Neural cell (in vitro differentiated cells): ENCODE results near the gene CYP1A1. TPM values are rescaled to one million over a fixed set of nuclear protein-coding genes. Genes with fewer than 3 reads are reported as not detected.

Experiments
- H2AFZ ChIP-seq: fragments of 200-600, 300-800 bp; sonication (generic), shearing (Covaris generic); 2 replicates; pipeline ENCODE4 v1.6.0; 2014; ENCODE audit warnings: low read depth, mild to moderate bottlenecking, antibody characterized with exemption, low read length, moderate library complexity
- H3F3A ChIP-seq: fragments of 200-600 bp; shearing (Covaris generic); 2 replicates; pipeline ENCODE4 v1.6.1; 2016; ENCODE audit warnings: mild to moderate bottlenecking, moderate library complexity, mixed read lengths, antibody characterized with exemption, low read length; ENCODE audit not compliant: insufficient read depth, poor library complexity, severe bottlenecking
- H3K27ac ChIP-seq: fragments of 200-600, 300-800 bp; sonication (generic), shearing (Covaris generic); 2 replicates; pipeline ENCODE4 v1.5.1; 2014; ENCODE audit warnings: mild to moderate bottlenecking, low read length, moderate library complexity
- H3K27me3 ChIP-seq: fragments of 300-800, 200-600 bp; sonication (generic), shearing (Covaris generic); 2 replicates; pipeline ENCODE4 v1.6.0; 2014; ENCODE audit warnings: mild to moderate bottlenecking, low read depth, low read length, moderate library complexity; ENCODE audit not compliant: insufficient read depth
- H3K36me3 ChIP-seq: fragments of 300-800, 200-600 bp; sonication (generic), shearing (Covaris generic); 2 replicates; pipeline ENCODE4 v1.5.1; 2014; ENCODE audit warnings: mild to moderate bottlenecking, antibody characterized with exemption, low read length, moderate library complexity; ENCODE audit not compliant: insufficient read depth
- H3K4me2 ChIP-seq: fragments of 300-800, 200-600 bp; sonication (generic), shearing (Covaris generic); 2 replicates; pipeline ENCODE4 v1.6.0; 2014; ENCODE audit warnings: mild to moderate bottlenecking, low read length
- H3K4me3 ChIP-seq: fragments of 300-800, 200-600 bp; sonication (generic), shearing (Covaris generic); 2 replicates; pipeline ENCODE4 v1.5.1; 2014; ENCODE audit warnings: mild to moderate bottlenecking, low read length, moderate library complexity
- H3K79me2 ChIP-seq: fragments of 200-600 bp; shearing (Covaris generic); replicated peaks from 2 replicates; pipeline ENCODE4 v1.6.0; 2014; ENCODE audit warnings: mild to moderate bottlenecking, low read length, moderate library complexity; ENCODE audit not compliant: insufficient read depth
- H3K9ac ChIP-seq: fragments of 300-800, 200-600 bp; sonication (generic), shearing (Covaris generic); 2 replicates; pipeline ENCODE4 v1.6.1; 2016; ENCODE audit warnings: mild to moderate bottlenecking, low read length, mixed read lengths
- H3K9me2 ChIP-seq: fragments of 200-600 bp; shearing (Covaris generic); 2 replicates; pipeline ENCODE4 v1.6.1; 2016; ENCODE audit warnings: mild to moderate bottlenecking, low read length, mixed read lengths; ENCODE audit not compliant: insufficient read depth
- H3K9me3 ChIP-seq: fragments of 200-600, 300-800 bp; sonication (generic), shearing (Covaris generic); 2 replicates; pipeline ENCODE4 v1.6.1; 2016; ENCODE audit warnings: mild to moderate bottlenecking, mixed run types, low read length, moderate library complexity, mixed read lengths
- H4K20me1 ChIP-seq: fragments of 200-600 bp; shearing (Covaris generic); 2 replicates; pipeline ENCODE4 v1.6.1; 2016; ENCODE audit warnings: mild to moderate bottlenecking, mixed run types; ENCODE audit not compliant: insufficient read depth
- CTCF ChIP-seq: fragments of 450-650 bp; IDR thresholded peaks from 2 replicates; pipeline ENCODE4 v1.5.1; 2014; ENCODE audit warnings: antibody characterized with exemption, mild to moderate bottlenecking, moderate library complexity; ENCODE audit not compliant: poor library complexity, severe bottlenecking
- EP300 ChIP-seq: fragments of 450-650 bp; conservative IDR thresholded peaks from 2 replicates; pipeline ENCODE4 v1.6.1; 2014; ENCODE audit warnings: antibody characterized with exemption, mild to moderate bottlenecking, moderate library complexity; ENCODE audit not compliant: poor library complexity, severe bottlenecking
- EZH2 ChIP-seq: fragments of 200-600, 300-800 bp; shearing (Covaris generic), sonication (generic); IDR thresholded peaks from 2 replicates; pipeline ENCODE4 v1.6.1; 2014; ENCODE audit warnings: antibody characterized with exemption, low read length, borderline replicate concordance, mild to moderate bottlenecking; ENCODE audit not compliant: insufficient read depth, poor library complexity, severe bottlenecking
- MXI1 ChIP-seq: fragments of 450-650 bp; conservative IDR thresholded peaks from 2 replicates; pipeline ENCODE4 v1.6.1; 2014; ENCODE audit warnings: antibody characterized with exemption, mild to moderate bottlenecking; ENCODE audit not compliant: poor library complexity, severe bottlenecking
- POLR2AphosphoS5 ChIP-seq: IDR thresholded peaks from 2 replicates; pipeline ENCODE4 v1.6.1; 2012
- RAD21 ChIP-seq: fragments of 450-650 bp; conservative IDR thresholded peaks from 2 replicates; pipeline ENCODE4 v1.6.1; 2014; ENCODE audit warnings: antibody characterized with exemption, mild to moderate bottlenecking, moderate library complexity
- REST ChIP-seq: IDR thresholded peaks from 2 replicates; pipeline ENCODE4 v1.6.1; 2012; ENCODE audit warnings: borderline replicate concordance
- SMC3 ChIP-seq: fragments of 450-650 bp; conservative IDR thresholded peaks from 2 replicates; pipeline ENCODE4 v1.6.1; 2014; ENCODE audit warnings: antibody characterized with exemption, mild to moderate bottlenecking, moderate library complexity; ENCODE audit not compliant: poor library complexity
- TAF1 ChIP-seq: IDR thresholded peaks from 2 replicates; pipeline ENCODE4 v1.6.1; 2012; ENCODE audit warnings: low read depth
- polyA plus RNA-seq: library from polyadenylated mRNA; depleted of rRNA; stranded (reverse); fragments of >200 nt; gene quantifications from 2 replicates; pipeline ENCODE4 v1.2.3, GENCODE V29; 2014

CYP1A1 gene
- polyA plus RNA-seq, 1 donor from 2014 or later: 0.09 TPM

GRCh38 chr15:74769463-74770025 is 44.2 kb upstream of the CYP1A1 start:
- Histone ChIP-seq H3K79me2 (no peaks in the 10 kb centered on the region), H3K27ac (no peak overlapping the region), H2AFZ (no peak overlapping the region), H3K9ac (no peak overlapping the region), H3K36me3 (no peaks in the 10 kb centered on the region), H3K4me2 (no peak overlapping the region), H3K4me3 (no peak overlapping the region), H3F3A (no peaks in the 10 kb centered on the region), H3K9me2 (no peaks in the 10 kb centered on the region), H3K27me3 (no peaks in the 10 kb centered on the region), H4K20me1 (no peaks in the 10 kb centered on the region), H3K9me3 (no peaks in the 10 kb centered on the region)
- TF ChIP-seq MXI1 (no peak), REST (no peak), CTCF (no peak), EP300 (no peak), RAD21 (no peak), SMC3 (no peak), POLR2AphosphoS5 (no peak), EZH2 (no peak), TAF1 (no peak)

GRCh38 chr15:74768771-74769342 is 43.5 kb upstream of the CYP1A1 start:
- TF ChIP-seq CTCF (peak; percentile 92), POLR2AphosphoS5 (no peak), REST (no peak), TAF1 (no peak), EZH2 (no peak), EP300 (no peak), SMC3 (peak; percentile 92), RAD21 (peak; percentile 86), MXI1 (peak; percentile 15)
- no peak overlapping the region for H3K9ac ChIP-seq
- H2AFZ ChIP-seq: no peak overlapping the region

More at GRCh38 chr15:74768771-74769342, 43.5 kb upstream of the CYP1A1 start:
- Histone ChIP-seq H3K27ac (no peak overlapping the region), H3F3A (no peaks in the 10 kb centered on the region), H3K27me3 (no peaks in the 10 kb centered on the region), H3K4me3 (no peak overlapping the region), H3K9me3 (no peaks in the 10 kb centered on the region), H4K20me1 (no peaks in the 10 kb centered on the region), H3K79me2 (no peaks in the 10 kb centered on the region), H3K9me2 (no peaks in the 10 kb centered on the region), H3K4me2 (no peak overlapping the region), H3K36me3 (no peaks in the 10 kb centered on the region)
